Hepatocyte (in vitro differentiated cells): ENCODE measurements around the gene TTLL10.

Experiments
- EZH2 ChIP-seq: fragments of 200-600 bp; sonication (generic); IDR thresholded peaks from 2 replicates; pipeline ENCODE4 v1.6.1; 2016; ENCODE audit warnings: antibody characterized with exemption, mild to moderate bottlenecking, borderline replicate concordance
- TF ChIP-seq, protein P1 (sequence below): fragments of 200-600 bp; sonication (generic); IDR thresholded peaks from 2 replicates; pipeline ENCODE4 v1.5.1; 2016; ENCODE audit warnings: antibody characterized with exemption, mild to moderate bottlenecking; ENCODE audit not compliant: poor library complexity

DNA sequence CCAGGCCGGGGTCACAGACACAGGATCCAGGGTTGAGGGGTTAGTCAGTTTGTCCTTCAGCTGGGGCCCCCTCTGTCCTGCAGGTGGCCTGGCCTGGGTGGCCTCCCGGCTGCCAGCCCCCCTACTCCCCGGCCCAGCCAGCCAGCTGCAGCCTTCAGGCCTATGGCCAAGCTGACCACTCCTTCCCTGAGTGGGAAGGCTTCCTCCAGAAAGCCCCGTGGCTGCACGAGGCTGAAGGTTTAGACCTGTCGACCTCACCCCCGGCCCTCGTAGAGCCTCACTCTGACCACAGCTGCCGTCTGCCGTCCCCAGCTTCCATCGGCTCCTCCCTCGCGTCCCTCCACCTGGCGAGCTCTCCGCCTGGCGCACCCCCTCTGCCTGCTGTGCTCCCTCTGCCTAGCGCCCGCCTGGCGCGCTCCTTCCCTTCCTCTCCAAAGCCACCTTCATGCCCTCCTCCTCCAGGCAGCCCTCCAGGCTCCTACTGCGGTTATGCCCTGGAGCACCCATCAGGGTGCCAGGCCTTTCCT, 9.6 kb downstream of the TTLL10 start:
- TF ChIP-seq, protein P1, sequence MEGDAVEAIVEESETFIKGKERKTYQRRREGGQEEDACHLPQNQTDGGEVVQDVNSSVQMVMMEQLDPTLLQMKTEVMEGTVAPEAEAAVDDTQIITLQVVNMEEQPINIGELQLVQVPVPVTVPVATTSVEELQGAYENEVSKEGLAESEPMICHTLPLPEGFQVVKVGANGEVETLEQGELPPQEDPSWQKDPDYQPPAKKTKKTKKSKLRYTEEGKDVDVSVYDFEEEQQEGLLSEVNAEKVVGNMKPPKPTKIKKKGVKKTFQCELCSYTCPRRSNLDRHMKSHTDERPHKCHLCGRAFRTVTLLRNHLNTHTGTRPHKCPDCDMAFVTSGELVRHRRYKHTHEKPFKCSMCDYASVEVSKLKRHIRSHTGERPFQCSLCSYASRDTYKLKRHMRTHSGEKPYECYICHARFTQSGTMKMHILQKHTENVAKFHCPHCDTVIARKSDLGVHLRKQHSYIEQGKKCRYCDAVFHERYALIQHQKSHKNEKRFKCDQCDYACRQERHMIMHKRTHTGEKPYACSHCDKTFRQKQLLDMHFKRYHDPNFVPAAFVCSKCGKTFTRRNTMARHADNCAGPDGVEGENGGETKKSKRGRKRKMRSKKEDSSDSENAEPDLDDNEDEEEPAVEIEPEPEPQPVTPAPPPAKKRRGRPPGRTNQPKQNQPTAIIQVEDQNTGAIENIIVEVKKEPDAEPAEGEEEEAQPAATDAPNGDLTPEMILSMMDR, result no peak
- TF ChIP-seq EZH2, result no peak
